Left kidney (tissue), 2 donors: ENCODE results near the gene HTR3A. TPM values are rescaled to one million over a fixed set of nuclear protein-coding genes. Genes with fewer than 3 reads are reported as not detected.

Experiments
- DNase-seq: peaks from one replicate; pipeline ENCODE4 v3.0.0-alpha.2; 2013
- polyA plus RNA-seq: library from polyadenylated mRNA; unstranded; fragments of 120-200 nt; gene quantifications from one replicate; pipeline ENCODE4 v1.2.1, GENCODE V29; 2013; ENCODE audit not compliant: insufficient read length

HTR3A gene
- polyA plus RNA-seq, 1 donor = not detected

DNA sequence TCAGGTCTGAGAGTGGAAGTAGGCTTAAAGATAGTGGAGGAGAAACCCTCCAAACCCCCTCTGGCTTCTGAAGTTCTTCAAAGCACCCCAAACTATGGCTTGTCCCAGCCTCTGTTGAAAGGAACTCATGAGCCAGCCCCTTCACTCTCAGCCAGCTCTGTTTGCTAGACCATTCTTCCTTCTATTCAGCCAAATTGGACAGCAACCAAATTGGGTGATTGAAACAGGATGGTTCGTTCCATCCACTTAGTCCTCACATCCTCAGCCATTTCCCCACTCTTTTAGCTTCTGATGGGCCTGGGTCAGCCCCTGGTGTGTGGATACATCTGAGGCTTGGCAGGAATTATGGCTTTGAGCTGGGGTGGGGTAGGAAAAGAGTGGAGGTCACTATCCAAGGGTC, 4.5 kb downstream of the HTR3A start:
- DNase-seq = no peak

- DNase-seq = no peak
Measured at GRCh38 chr11:113980785-113981184, 5.9 kb downstream of the HTR3A start.

DNA sequence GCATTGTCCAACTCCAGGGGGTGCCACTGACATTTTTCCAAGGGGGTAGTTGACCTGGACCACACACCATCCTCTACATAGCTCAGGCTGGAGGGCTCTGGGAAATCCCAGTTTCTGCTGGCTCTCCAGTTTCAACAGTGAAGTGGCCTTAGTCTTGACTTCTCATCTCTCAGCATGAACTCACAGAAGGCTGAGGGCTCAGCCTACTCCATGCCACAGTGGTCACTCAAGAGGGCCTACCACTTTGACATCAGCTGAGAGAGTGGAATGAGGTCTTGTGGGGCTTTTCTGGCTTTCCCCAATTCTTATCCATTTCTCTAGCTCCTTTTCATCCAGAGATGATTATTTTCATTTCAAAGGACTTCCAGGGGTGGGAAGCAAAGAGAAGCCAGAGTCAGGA, 7.4 kb downstream of the HTR3A start:
- no peak for DNase-seq

GRCh38 chr11:113984781-113985180, 9.9 kb downstream of the HTR3A start:
- no peak for DNase-seq

DNA sequence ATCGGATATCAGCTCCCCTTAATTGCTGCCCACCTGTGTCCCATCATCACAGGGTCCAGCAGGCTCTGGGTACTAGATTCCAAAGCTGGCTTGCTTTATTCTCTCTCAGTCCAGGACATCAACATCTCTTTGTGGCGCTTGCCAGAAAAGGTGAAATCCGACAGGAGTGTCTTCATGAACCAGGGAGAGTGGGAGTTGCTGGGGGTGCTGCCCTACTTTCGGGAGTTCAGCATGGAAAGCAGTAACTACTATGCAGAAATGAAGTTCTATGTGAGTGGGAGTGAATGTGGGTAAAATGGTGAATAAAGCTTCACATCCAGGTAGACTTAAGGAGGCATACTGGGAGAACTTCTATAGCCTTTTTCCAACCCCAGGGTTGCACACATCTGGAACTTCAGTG, 11.0 kb downstream of the HTR3A start:
- DNase-seq = no peak

GRCh38 chr11:113986351-113987140, 11.6 kb downstream of the HTR3A start:
- DNase-seq = no peak

- no peak for DNase-seq
Measured at GRCh38 chr11:113989381-113989780, 14.5 kb downstream of the HTR3A start.

DNA sequence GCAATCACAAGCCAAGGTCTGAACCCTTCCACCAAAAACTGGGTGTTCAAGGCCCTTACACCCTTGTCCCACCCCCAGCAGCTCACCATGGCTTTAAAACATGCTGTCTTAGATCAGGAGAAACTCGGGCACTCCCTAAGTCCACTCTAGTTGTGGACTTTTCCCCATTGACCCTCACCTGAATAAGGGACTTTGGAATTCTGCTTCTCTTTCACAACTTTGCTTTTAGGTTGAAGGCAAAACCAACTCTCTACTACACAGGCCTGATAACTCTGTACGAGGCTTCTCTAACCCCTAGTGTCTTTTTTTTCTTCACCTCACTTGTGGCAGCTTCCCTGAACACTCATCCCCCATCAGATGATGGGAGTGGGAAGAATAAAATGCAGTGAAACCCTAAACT, 15.0 kb downstream of the HTR3A start:
- no peak for DNase-seq

GRCh38 chr11:113991170-113991569, 16.3 kb downstream of the HTR3A start:
- peak; percentile 82 for DNase-seq

DNA sequence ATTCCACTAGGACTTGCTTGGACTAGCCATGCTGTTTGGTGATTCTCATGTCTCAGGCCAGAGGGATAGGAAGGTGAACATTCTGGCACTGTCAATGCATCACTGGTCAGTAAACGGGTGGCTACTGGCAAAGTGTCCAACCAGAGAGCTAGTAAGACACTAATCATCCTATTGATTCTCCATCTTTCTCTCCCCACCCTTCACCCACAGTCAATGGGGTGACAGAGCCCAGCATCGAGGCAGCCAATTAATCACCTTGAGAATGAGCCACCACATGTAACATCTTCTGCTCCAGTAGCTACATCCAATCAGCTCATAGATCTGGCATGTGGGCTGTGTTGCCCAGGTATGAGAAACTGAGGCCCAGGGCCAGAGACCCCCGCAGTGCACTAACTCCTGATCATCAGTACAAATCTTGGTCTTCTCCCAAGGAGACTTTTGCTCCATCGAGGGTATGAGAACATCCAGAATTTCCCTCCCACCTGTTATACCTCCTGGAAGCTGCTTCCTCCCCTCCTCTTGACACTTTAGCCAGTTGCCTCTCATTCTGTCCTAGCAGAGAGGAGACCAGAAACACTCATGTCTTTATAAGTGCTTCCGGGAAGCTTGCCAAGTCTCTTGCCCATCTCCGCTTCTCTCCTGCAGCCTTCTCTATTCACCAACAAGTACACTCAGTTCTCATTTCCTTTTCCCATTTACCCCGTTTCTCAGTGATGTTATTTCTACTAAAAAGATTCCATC, 17.0 kb downstream of the HTR3A start:
- no peak for DNase-seq

DNA sequence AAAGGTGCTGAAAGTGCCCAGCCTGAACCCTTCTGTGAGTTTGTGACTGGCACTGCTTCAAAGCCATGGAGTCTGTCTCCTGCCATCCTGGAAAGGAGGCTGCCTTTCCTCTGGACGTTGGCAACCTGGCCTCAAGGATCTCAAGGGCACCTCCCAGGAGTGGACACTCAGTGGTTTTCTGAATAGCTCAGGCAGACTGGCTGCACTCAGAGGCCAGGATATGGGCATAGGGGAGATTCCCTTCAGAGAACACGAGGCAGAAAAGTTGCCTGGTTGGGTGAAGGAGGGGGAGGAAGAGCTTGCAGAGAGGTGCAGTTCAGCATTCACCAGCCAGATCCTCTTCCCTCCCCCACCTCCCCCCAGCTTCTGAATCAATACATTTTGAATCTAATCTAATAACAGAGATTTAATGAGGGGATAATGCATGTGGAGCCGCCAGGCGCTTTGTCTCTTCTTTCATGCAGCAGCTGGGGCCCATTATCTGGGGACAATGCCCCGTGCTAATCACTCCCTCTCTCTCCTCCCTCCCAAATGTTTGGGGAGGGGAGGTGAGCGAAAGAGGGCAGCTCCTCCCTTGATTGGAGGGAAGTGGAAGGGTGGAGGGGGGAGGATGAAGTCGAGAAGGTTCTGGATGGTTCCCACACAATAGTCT, 17.7 kb downstream of the HTR3A start:
- DNase-seq = no peak

DNA sequence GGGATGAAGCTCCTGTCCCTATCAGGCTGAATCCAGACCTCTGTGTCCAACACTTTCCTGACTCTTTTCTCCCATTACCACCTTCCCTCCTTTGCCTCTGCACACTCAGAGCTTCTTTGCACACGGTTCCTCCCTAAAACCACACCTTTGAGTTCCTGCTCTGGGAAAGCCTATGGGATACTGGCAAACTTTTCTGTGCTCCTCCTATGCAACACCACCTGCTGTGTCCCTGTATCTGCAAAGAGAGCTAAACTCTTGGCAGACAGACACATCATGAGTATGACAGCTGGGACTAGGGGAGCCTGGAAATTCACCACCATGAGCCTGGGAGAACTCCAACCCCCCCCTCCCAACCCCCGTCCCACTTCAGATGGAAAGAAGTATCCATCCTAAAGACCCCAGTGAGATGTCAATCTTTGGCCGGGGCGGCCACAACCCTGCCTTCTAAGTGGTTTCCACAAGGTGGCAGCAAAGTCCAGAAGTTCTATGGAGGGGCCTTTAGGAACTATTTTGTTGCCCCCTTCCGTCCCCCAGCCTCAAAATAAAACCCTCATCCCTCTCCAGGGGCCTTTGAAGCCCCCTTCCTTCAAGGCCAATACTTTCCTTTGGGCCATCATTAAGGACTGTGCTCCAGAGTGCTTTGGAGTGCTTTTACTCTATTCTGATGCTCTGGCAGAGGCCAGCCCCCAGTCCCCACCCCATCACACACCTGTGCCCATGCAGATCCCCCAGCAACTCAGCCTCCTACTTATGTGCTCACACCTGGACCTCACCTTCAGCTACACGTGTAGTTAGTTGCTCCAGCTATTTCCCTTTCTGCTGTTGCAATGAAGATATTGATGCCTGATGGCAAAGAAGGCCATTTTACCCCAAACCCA, 19.4 kb downstream of the HTR3A start:
- DNase-seq = no peak

- DNase-seq = no peak
Measured at GRCh38 chr11:113997473-113997872, 22.6 kb downstream of the HTR3A start.

DNA sequence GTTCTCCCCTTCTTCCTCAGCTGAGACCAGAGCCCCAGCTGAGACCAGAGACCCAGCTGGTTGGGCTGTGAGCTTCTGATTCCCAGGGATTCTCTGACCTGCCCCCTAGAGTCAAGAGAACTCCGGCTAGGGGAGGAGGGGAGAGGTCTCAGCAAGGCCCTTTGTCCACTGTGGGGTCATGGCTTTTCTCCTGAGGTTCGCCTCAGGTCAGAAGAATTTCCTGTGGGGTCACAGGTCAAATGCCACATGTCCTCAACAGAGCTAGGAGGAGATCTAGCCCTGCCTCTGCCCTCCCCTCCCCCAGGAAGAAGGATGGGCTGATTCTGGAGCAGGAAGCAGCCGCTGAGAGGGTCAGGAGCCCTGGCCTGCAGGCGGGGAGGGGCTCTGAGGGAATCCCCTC, 23.7 kb downstream of the HTR3A start:
- DNase-seq = no peak

GRCh38 chr11:114000526-114000925, 25.6 kb downstream of the HTR3A start:
- DNase-seq = no peak

GRCh38 chr11:114001416-114001815, 26.5 kb downstream of the HTR3A start:
- no peak for DNase-seq

GRCh38 chr11:114008331-114008730, 33.4 kb downstream of the HTR3A start:
- DNase-seq = no peak

- no peak for DNase-seq
Measured at GRCh38 chr11:114010931-114011330, 36.0 kb downstream of the HTR3A start.

DNA sequence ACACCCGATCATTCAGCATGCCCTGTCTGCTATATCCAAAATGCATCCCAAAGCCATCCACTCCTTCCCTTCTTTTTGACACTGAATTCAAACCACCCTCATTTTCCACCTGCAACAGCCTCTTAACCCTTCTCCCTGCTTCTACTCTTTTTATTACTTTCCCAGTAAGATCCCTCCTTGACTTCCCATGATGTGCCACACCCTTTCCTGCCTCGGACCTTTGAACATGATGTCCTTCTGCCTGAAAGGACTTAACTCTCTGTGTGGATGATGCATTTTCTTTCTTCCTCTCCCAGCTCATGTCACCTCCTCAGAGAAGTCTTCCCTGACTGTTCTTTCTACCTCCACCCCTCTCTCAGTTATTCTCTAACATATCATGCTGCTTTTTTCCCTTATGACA, 36.5 kb downstream of the HTR3A start:
- no peak for DNase-seq

DNA sequence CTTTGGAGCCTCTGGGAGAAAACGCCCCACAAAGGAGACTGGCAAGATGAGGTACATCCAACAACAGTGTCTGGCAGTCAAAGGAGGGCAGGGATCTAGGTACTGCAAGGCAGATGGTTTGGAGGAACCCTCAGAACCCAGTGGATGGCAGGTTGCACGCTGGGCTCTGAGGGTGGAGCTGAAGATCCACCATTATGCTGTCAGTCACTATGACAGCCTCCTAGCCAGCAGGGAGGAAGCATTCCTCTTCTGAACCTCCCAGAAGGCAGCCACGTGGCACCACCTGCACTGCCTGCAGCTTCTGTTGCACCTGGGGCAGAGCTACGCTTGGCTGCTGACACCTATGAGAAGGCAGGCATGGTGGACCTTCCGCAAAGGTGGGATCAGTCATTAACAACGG, 40.2 kb downstream of the HTR3A start:
- no peak for DNase-seq

DNA sequence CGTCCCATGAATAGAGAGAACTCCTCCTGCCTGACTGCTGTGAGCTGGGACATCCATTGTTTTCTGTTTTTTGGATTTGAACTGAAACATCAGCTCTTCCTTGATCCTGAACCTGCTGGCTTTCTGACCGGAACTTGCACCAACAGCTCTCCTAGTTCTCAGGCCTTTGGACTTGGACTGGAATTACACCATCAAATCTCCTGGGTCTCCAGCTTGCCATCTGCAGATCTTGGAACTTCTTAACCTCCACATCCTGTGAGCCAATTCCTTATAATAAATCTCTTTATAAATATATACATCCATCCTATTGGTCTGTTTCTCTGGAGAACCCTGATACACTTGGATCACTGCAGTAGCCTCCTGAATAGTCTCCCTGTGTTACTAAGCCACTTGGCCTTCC, 42.1 kb downstream of the HTR3A start:
- DNase-seq = no peak

- DNase-seq = no peak
Measured at GRCh38 chr11:114017723-114018122, 42.8 kb downstream of the HTR3A start.
